Central memory CD8-positive, alpha-beta T cell (primary cell): ENCODE measurements around the gene CLASP1.

Experiments used
- ATAC-seq: fragments of 150-1000 bp; cut with Tn5 transposase; replicated peaks from 2 replicates; pipeline ENCODE4 v1.10.0; 2022; ENCODE audit warnings: mild to moderate bottlenecking, moderate FRiP score, moderate number of reproducible peaks; ENCODE audit not compliant: poor library complexity, severe bottlenecking; ENCODE audit errors: extremely low read depth
- DNase-seq, 2 donors: peaks; one replicate each; pipeline ENCODE4 v3.0.0; 2021; ENCODE audit warnings: low spot score in 2 of 2
- H3K27ac Mint-ChIP-seq: one replicate; pipeline ENCODE4 v1.8.0; 2022; ENCODE audit warnings: low read depth, mild to moderate bottlenecking, moderate library complexity, mixed read lengths
- H3K27me3 Mint-ChIP-seq: one replicate; pipeline ENCODE4 v1.8.0; 2022; ENCODE audit warnings: mixed read lengths
- H3K36me3 Mint-ChIP-seq: one replicate; pipeline ENCODE4 v1.8.0; 2022; ENCODE audit warnings: mild to moderate bottlenecking, moderate library complexity, mixed read lengths; ENCODE audit not compliant: insufficient read depth
- H3K4me1 Mint-ChIP-seq: one replicate; pipeline ENCODE4 v1.8.0; 2022; ENCODE audit warnings: mixed read lengths
- H3K4me3 Mint-ChIP-seq: one replicate; pipeline ENCODE4 v1.8.0; 2022; ENCODE audit warnings: mild to moderate bottlenecking, moderate library complexity, mixed read lengths
- H3K9me3 Mint-ChIP-seq: one replicate; pipeline ENCODE4 v1.8.0; 2022; ENCODE audit warnings: mixed read lengths

Gene CLASP1

GRCh38 chr2:121366040-121366439 is 283.2 kb downstream of the CLASP1 start:
- Mint-ChIP-seq H3K4me3 (no peak overlapping the region), H3K27ac (no peak overlapping the region), H3K36me3 (peaks cover 54% of the 10 kb centered on the region), H3K4me1 (no peaks in the 10 kb centered on the region), H3K27me3 (no peaks in the 10 kb centered on the region), H3K9me3 (no peaks in the 10 kb centered on the region)
- ATAC-seq = no peak
- no peak for DNase-seq

- H3K4me3 Mint-ChIP-seq = no peak overlapping the region
- no peak for DNase-seq
- no peak for ATAC-seq
- no peaks in the 10 kb centered on the region for H3K27me3 Mint-ChIP-seq
- no peak overlapping the region for H3K27ac Mint-ChIP-seq
- H3K9me3 Mint-ChIP-seq = no peaks in the 10 kb centered on the region
- H3K36me3 Mint-ChIP-seq = peaks cover 59% of the 10 kb centered on the region
- H3K4me1 Mint-ChIP-seq = no peaks in the 10 kb centered on the region
Observed at GRCh38 chr2:121365061-121365460, 284.2 kb downstream of the CLASP1 start.

- no peak for DNase-seq
- Mint-ChIP-seq H3K36me3 (peaks cover 60% of the 10 kb centered on the region), H3K9me3 (no peaks in the 10 kb centered on the region), H3K27me3 (no peaks in the 10 kb centered on the region), H3K4me1 (no peaks in the 10 kb centered on the region), H3K27ac (no peak overlapping the region), H3K4me3 (no peak overlapping the region)
- no peak for ATAC-seq
Observed at GRCh38 chr2:121363632-121364420, 285.4 kb downstream of the CLASP1 start.

GRCh38 chr2:121362774-121363173 is 286.5 kb downstream of the CLASP1 start:
- ATAC-seq (no peak), DNase-seq (no peak)
- no peak overlapping the region for H3K4me3 Mint-ChIP-seq
- H3K27ac Mint-ChIP-seq = no peak overlapping the region
- no peaks in the 10 kb centered on the region for H3K4me1 Mint-ChIP-seq
- H3K27me3 Mint-ChIP-seq = no peaks in the 10 kb centered on the region
- H3K36me3 Mint-ChIP-seq = peaks cover 53% of the 10 kb centered on the region
- H3K9me3 Mint-ChIP-seq = no peaks in the 10 kb centered on the region

- Mint-ChIP-seq H3K36me3 (peaks cover 53% of the 10 kb centered on the region), H3K27ac (no peak overlapping the region), H3K9me3 (no peaks in the 10 kb centered on the region), H3K4me3 (no peak overlapping the region), H3K27me3 (no peaks in the 10 kb centered on the region), H3K4me1 (no peaks in the 10 kb centered on the region)
- ATAC-seq = no peak
- DNase-seq = no peak
Observed at GRCh38 chr2:121362226-121362625, 287.0 kb downstream of the CLASP1 start.

- H3K36me3 Mint-ChIP-seq = peaks cover 53% of the 10 kb centered on the region
- no peak for ATAC-seq
Observed at GRCh38 chr2:121360566-121361300, 288.5 kb downstream of the CLASP1 start.

GRCh38 chr2:121359716-121360565 is 289.3 kb downstream of the CLASP1 start:
- Mint-ChIP-seq H3K36me3 (peaks cover 50% of the 10 kb centered on the region), H3K4me3 (no peak overlapping the region)

More at GRCh38 chr2:121360566-121361300, 288.5 kb downstream of the CLASP1 start:
- no peaks in the 10 kb centered on the region for H3K4me1 Mint-ChIP-seq
- H3K27ac Mint-ChIP-seq = no peak overlapping the region
- no peak overlapping the region for H3K4me3 Mint-ChIP-seq
- H3K9me3 Mint-ChIP-seq = no peaks in the 10 kb centered on the region
- DNase-seq = no peak
- no peaks in the 10 kb centered on the region for H3K27me3 Mint-ChIP-seq

GRCh38 chr2:121359170-121359569 is 290.1 kb downstream of the CLASP1 start:
- ATAC-seq (no peak), DNase-seq (no peak)
- no peak overlapping the region for H3K27ac Mint-ChIP-seq
- no peak overlapping the region for H3K4me3 Mint-ChIP-seq
- H3K4me1 Mint-ChIP-seq = no peaks in the 10 kb centered on the region
- H3K27me3 Mint-ChIP-seq = no peaks in the 10 kb centered on the region
- H3K9me3 Mint-ChIP-seq = no peaks in the 10 kb centered on the region
- peaks cover 49% of the 10 kb centered on the region for H3K36me3 Mint-ChIP-seq

More at GRCh38 chr2:121359716-121360565, 289.3 kb downstream of the CLASP1 start:
- H3K27ac Mint-ChIP-seq = no peak overlapping the region
- no peak for ATAC-seq
- no peaks in the 10 kb centered on the region for H3K27me3 Mint-ChIP-seq
- no peak for DNase-seq
- no peaks in the 10 kb centered on the region for H3K9me3 Mint-ChIP-seq
- H3K4me1 Mint-ChIP-seq = no peaks in the 10 kb centered on the region

- DNase-seq (no peak), ATAC-seq (no peak)
- H3K36me3 Mint-ChIP-seq = peaks cover 50% of the 10 kb centered on the region
- peak overlapping the region; percentile 32 for H3K27ac Mint-ChIP-seq
- H3K27me3 Mint-ChIP-seq = no peaks in the 10 kb centered on the region
- no peak overlapping the region for H3K4me3 Mint-ChIP-seq
- no peaks in the 10 kb centered on the region for H3K4me1 Mint-ChIP-seq
- H3K9me3 Mint-ChIP-seq = no peaks in the 10 kb centered on the region
Observed at GRCh38 chr2:121358291-121358690, 291.0 kb downstream of the CLASP1 start.

GRCh38 chr2:121356058-121356640 is 293.1 kb downstream of the CLASP1 start:
- Mint-ChIP-seq H3K9me3 (no peaks in the 10 kb centered on the region), H3K27me3 (no peaks in the 10 kb centered on the region), H3K4me1 (no peaks in the 10 kb centered on the region), H3K27ac (no peak overlapping the region), H3K36me3 (peaks cover 45% of the 10 kb centered on the region), H3K4me3 (no peak overlapping the region)
- ATAC-seq (no peak), DNase-seq (no peak)

GRCh38 chr2:121355488-121355887 is 293.8 kb downstream of the CLASP1 start:
- Mint-ChIP-seq H3K9me3 (no peaks in the 10 kb centered on the region), H3K27me3 (no peaks in the 10 kb centered on the region), H3K36me3 (peaks cover 40% of the 10 kb centered on the region), H3K4me1 (no peaks in the 10 kb centered on the region), H3K27ac (peak overlapping the region; percentile 22), H3K4me3 (no peak overlapping the region)
- no peak for DNase-seq
- ATAC-seq = no peak
